HG02642 (cell line): ENCODE measurements around the gene ACCSL.

Experiments
- ATAC-seq: cut with Tn5 transposase; IDR thresholded peaks from one replicate; pipeline ENCODE4 v1.9.1; 2021; ENCODE audit warnings: mild to moderate bottlenecking; ENCODE audit not compliant: unreplicated experiment, poor library complexity

Gene ACCSL

GRCh38 chr11:44094260-44094868 lies 46.6 kb downstream of the ACCSL start:
- ATAC-seq = peak; percentile 42

DNA sequence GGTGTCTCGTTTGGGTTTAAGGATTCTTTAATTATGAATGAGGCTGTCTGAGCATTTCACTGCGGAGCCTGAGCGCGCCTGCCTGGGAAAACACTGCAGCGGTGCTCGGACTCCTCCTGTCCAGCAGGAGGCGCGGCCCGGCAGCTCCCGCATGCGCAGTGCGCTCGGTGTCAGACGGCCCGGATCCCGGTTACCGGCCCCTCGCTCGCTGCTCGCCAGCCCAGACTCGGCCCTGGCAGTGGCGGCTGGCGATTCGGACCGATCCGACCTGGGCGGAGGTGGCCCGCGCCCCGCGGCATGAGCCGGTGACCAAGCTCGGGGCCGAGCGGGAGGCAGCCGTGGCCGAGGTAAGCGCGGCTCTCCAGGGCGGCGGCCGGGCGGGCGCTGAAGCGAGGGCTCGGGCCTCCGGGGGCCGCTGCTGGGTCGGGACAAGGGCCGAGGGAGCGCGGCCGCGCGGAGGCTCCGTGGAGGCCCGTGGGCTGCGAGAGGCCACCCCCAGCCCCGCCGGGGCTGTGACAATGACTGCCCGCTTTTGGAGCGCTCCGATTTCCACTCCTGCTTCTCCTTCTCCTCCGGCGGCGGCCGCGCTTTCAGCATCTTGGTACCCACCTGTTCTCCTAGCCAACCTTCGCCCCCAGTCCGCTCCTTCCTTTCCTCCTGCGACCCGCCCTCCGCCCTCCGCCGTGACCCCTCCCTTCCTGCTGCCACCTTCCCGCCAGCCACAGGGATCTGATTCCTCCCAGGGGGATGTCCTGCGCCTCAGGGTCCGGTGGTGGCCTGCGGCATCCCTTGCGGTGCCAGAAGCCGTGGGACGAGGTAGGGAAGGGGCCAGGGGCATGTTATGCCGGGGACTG lies 48.0 kb downstream of the ACCSL start, which contains the start of gene EXT2:
Gene EXT2 (plus strand): TSS at position 173 of the 854 bp plus-strand sequence. CDS start 12,035 bp downstream, outside the sequence.
- ATAC-seq = peak; percentile 94

DNA sequence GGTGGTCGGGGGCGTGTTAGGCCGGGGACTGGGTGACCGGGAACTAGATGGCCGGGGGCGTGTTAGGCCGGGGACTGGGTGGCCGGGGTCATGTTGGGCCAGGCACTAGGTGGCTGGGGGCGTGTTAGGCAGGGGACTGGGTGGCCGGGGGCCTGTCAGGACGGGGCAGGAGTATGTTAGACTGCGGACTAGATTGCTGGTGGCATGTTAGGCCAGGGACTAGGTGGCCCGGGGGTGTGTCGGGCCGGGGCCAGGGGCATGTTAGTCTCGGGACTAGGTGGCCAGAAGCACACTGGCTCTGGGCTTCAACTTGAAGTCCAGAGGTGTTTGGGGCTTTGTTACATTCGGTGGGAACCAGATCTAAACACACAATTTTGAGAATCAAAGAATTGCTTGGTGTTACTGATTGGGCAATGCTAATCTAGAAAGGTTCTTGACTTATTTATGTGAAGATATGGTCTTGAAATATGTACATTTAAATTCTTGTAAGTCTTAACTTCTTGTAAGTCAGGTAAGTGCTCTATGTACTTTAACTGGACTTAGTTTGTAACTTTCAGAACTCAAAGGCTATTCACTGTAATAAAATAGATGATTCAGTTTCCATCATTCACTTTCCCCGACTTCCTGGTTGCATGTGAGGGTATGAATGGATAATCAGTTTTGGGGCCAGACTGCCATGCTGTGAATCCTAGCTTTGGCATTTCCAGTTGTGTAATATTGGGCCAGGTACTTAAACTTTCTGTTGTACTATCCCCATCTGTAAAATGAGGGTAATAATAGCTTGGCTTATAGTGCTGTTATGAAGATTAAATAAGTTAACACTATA lies 48.8 kb downstream of the ACCSL start:
- ATAC-seq = peak; percentile 5

DNA sequence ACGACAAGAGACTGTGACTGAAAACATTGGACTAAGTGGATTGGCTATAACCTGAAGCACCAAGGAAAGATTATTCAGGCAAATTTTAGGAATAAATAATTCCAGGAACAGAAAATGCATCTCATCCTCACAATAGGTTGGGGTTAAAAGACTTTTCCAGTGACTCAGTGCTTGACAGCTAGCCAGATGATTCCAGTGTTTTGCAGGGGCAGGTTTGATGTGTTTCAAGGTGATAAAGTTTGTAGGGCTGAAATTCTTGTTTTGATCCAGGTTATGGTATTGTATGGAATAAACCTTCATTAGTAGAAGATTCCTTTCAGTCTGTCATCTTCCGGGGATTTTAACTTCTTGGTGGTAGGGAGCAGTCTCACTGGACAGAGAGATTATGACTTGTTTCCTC lies 50.0 kb downstream of the ACCSL start:
- no peak for ATAC-seq

- ATAC-seq = no peak
Measured at GRCh38 chr11:44101098-44101497, 53.3 kb downstream of the ACCSL start.

- ATAC-seq = no peak
Measured at GRCh38 chr11:44104481-44105294, 56.9 kb downstream of the ACCSL start.

GRCh38 chr11:44108260-44108659 lies 60.5 kb downstream of the ACCSL start:
- no peak for ATAC-seq
